Mesenteric fat pad (tissue), 1 donor: Measurements from ENCODE around the gene ADAMTS15. TPM values are rescaled to one million over a fixed set of nuclear protein-coding genes. Genes with fewer than 3 reads are reported as not detected.

Experiments
- DNase-seq: peaks from one replicate; pipeline ENCODE4 v3.0.0-alpha.2; 2020; ENCODE audit warnings: low spot score
- total RNA-seq: library from RNA; stranded (reverse); fragmentation: NEBNext Ultra II Directional; extraction: Animal tissue kit (Norgen Biotek cat#: 25700); gene quantifications from one replicate; pipeline ENCODE4 v1.2.1, GENCODE V29; 2021
- donor health status: DM: yes; HTN: yes; CAD: no.

The ADAMTS15 gene
- total RNA-seq, 1 donor from 2014 or later = 61.2 TPM

DNA sequence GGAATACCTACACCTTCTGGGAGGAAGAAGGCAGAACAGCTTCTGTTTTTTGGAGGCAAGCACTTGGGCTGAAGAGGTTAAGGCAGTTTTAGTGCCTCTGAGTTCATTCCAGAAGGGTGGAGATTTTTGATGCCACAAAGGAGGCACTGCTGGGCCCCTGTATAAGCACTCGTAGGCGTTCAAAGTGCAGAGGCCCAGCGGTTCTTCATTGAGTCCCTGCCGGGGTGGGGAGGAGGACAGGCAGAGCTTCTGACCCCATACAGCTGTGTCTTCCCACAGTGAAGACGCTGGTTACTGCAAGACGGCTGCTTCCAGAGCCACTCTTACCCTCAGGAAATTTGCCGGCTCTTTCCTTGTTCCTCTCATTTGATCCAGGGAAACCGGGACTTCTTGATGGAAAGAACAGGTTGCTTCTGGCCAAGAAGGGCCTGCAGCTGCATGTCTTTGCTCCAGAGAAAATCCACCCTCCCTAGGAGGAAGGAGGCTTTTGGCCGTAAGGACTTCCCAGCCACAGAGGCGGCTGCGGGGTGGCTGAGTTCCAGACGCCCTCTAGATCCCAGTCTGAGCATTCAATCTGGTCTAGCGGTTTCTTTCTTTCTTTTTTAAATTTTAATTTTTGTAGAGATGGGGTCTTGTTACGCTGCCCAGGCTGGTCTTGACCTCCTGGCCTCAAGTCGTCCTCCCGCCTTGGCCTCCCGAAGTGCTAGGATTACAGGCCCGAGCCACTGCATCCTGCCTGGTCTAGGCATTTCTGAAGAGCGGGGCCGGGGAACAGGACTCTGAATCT, 9.4 kb downstream of the ADAMTS15 start:
- no peak for DNase-seq

DNA sequence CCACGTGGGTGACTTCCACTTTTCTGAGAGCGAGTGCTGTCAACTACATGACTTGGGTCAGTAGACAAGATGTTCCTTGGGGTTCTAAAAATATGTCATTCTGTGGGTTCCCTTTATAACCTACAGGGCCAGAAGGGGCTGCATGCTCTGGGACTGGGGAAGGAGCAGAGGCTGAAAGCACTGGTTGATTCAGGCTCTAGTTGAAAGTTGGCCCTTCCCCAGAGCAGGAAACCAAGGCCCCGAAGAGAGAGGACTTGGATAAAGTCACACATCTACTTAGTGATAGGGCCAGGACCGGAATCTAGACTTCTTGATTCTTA, 9.9 kb downstream of the ADAMTS15 start:
- DNase-seq = no peak

DNA sequence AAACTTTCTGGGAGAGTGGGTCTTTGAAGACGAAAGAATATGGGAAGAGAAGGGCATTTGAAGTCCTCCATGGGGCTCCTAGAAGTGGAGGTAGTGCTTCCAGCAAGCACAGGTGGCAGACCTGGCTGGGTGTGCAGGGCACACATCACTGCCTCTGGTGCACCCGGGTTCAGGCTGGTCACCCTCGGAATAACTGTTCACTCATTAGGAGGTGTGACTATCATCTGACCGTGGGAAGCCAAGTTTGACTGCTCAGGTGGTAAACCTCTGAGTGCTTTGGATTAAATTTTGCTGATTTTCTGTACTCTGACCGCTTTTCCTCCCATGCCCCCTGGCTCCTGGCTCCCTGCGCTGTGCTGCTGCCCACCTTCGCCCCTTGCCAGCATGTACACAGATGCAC, 11.1 kb downstream of the ADAMTS15 start:
- no peak for DNase-seq

DNA sequence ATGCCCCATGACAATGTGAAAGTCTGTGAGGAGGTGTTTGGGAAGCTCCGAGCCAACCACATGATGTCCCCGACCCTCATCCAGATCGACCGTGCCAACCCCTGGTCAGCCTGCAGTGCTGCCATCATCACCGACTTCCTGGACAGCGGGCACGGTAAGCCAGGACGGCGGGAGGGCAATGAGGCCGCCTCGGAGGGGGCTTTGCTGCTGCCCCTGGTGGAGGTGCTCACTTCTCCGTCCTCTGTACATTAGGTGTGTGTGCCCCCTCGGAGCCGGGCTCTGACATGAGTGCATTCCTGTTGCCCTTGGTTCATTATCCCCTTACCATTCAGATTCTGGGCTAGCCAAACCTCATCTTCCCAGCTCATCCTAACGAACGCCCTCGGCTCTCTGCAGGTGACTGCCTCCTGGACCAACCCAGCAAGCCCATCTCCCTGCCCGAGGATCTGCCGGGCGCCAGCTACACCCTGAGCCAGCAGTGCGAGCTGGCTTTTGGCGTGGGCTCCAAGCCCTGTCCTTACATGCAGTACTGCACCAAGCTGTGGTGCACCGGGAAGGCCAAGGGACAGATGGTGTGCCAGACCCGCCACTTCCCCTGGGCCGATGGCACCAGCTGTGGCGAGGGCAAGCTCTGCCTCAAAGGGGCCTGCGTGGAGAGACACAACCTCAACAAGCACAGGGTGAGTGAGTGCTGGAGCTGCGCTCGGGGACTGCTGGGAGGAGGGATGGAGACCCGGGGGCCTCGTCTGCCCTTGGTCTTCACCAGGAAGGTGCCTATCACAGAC, 13.8 kb downstream of the ADAMTS15 start:
- DNase-seq = no peak

DNA sequence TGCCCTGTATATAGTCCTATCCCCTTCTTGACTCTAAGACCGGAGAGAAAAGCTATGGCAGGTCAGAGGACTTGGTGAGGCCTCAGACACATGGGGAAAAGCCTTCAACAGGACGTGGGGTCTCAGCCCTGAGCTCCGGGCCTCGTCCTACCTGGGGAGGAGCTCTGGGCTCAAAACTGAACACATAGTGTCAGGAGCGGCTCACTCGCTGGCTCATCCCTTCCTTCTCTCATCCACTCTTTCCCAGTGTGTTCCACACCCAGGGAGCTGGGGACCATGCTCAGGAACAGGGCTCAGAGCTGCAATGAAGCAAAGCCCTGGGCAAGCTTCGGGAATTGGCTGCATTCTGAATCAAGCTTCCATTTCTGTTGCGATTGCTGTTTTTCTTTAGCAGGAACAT, 14.5 kb downstream of the ADAMTS15 start:
- no peak for DNase-seq

DNA sequence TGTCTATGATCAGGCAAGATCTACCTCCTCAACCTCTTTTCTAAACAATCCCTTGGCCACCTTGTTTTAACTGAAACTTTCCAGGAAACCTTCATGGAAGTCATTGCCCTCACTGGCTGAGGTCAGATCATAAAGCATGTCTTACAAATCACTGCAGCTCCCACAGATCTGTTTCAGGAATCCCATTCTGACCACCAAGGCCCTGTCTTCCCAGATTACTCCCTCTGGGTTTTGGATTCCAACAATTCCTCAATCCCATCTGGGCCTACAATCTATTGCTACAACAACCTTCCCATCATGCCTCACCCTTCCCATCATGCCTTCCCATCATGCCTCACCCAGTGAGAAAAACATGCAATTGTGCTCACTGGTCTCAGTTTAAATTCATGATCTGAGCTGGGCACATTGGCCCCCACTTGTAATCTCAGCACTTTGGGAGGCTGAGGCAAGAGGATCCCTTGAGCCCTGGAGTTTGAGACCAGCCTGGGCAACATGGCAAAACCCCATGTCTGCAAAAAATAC, 15.9 kb downstream of the ADAMTS15 start:
- DNase-seq = no peak

DNA sequence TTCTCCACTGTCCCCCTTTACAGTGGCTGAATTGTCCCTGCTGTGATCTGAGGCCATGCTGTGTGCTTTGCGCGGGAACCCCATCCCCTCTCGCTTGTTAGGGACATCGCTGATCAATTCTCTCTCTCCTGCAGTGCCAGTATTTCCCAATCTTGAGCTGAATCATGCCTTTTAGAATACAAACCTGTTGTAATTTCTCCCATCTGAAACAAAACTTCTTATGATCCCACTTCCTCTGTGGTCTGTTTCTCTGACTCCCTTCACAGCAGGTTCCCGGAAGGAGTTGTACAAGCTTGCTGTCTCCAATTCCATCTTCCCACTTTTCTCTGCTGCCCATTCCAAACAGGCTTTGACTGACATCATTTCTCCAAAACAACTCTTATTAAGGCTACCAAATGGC, 16.8 kb downstream of the ADAMTS15 start:
- no peak for DNase-seq

DNA sequence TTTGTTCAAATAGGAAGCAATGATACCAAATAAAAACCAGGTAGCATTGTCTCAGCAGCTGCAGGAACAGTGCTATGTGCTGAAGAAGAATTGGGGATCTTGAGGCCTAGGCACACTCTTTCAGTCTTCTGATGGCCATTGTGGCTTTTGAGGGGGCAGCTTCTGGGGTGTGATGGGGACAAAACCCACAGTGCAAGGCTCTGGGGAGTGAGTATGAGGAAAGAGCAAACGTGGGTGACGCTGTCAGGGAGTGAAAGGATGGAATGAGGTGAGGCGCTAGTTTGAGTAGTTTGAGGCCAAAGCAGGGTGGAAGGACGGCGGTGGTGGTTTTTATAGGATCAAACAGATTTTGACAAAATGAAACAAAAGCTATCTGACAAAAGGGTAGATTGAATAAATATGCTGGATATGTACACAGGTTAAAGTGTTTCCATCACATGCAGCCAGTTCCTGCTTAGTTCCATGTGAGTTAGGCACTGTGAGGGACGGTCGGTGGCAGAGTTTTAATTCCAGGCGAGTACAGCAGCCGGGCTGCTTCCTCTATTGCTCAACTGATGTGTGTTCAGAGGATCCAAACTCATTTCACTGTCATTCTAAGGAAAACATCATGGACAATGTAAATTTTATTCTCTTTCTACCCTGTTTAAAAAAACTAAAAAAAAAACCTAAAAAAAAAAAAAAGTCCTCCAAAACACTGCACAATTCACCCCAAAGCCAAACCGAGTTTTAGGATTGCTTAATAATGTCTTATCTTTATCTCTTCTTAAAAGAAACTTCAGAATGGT, 18.9 kb downstream of the ADAMTS15 start:
- DNase-seq = peak; percentile 35

DNA sequence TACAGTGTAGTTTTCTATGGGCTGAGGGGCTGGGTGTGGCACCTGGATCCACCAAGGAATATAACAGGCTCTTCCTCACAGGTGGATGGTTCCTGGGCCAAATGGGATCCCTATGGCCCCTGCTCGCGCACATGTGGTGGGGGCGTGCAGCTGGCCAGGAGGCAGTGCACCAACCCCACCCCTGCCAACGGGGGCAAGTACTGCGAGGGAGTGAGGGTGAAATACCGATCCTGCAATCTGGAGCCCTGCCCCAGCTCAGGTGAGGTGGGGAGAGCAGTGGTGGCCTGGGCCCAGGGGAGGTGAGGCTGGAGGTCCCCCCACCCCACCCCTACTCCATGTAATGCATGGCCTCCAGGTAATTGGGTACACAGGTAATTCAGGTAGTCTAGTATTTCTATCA, 20.7 kb downstream of the ADAMTS15 start:
- peak; percentile 71 for DNase-seq

DNA sequence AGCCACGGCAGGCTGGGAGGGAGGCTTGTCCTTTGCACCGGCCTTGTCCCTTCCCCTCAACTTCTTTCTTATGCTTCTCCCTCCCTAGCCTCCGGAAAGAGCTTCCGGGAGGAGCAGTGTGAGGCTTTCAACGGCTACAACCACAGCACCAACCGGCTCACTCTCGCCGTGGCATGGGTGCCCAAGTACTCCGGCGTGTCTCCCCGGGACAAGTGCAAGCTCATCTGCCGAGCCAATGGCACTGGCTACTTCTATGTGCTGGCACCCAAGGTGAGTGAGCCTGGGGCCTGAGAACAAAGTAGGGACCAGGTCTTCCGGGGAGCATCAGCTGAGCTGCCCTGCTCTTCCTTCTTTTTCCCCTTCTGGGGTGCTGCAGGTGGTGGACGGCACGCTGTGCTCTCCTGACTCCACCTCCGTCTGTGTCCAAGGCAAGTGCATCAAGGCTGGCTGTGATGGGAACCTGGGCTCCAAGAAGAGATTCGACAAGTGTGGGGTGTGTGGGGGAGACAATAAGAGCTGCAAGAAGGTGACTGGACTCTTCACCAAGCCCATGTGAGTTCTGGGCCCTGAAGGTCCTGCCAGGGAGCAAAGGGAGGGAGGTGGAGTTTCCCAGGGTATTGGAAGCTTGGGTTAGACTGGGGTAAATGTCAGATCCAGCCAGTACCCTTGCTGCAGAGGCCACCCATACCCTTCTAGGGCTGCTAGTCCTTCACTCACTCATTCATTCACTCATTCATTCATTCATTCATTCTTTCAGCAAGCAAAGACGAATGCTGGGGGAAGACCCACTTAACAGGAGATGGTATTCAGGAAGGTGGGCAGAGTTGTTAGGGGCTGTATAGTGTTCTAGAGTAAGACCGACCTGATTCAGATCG, 22.6 kb downstream of the ADAMTS15 start:
- peak; percentile 57 for DNase-seq

DNA sequence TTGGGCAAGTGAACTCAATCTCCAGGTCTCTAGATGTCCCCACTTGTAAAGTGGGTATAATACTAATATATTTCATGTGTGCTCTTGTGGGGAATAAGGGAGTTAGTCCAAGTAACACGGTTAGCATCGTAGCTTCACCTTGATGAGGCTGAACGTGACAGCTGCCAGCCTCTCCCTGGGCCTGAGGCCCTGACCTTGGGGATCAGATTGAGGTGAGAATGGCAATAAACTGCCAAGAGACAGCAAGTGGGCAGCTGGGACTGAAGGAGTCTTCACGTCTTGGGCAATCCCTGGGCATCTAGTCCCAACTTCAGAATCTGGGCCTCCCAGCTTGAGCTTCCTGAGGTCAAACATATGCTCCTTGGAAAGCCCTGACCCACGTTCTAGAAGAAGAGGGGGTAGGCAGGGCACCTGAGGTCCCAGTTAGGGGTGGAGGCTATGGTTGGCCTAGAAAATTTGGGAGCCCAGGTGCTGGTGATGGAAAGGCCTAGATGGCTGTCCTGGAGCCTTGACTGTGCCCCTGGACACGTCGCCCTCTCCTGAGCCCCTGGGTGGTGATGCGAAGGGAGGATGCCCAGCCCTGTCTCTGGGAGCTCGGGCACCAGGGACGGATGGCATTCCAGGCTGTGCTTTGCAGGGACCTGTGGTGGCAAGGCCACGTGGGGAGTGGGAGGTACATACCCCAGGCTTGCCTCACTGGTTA, 23.4 kb downstream of the ADAMTS15 start:
- peak; percentile 60 for DNase-seq

DNA sequence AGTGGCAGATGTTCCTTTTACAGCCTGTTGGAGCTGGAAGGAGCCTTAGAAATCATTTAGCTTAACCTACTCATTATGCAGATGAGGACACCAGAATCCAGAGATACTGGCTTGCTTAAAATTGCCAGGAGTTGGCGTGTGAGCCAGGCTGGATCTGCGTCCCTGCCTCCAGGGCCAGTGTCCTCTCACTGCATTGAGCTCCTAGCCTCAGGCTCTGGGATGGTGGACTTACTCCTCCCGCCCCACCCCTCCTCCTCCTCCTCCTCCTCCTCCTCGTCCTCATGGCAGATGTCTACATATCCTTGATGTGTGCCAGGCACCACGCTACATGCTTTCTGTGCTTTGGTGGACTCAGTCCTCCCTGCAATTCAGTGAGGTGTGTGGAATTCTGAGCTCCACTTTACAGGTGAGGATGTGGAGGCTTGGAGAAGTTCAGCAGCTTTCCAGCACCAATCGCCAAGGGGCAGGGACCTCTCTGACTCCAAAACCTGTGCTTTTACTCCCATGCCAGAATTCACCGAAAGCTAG, 24.1 kb downstream of the ADAMTS15 start:
- no peak for DNase-seq

DNA sequence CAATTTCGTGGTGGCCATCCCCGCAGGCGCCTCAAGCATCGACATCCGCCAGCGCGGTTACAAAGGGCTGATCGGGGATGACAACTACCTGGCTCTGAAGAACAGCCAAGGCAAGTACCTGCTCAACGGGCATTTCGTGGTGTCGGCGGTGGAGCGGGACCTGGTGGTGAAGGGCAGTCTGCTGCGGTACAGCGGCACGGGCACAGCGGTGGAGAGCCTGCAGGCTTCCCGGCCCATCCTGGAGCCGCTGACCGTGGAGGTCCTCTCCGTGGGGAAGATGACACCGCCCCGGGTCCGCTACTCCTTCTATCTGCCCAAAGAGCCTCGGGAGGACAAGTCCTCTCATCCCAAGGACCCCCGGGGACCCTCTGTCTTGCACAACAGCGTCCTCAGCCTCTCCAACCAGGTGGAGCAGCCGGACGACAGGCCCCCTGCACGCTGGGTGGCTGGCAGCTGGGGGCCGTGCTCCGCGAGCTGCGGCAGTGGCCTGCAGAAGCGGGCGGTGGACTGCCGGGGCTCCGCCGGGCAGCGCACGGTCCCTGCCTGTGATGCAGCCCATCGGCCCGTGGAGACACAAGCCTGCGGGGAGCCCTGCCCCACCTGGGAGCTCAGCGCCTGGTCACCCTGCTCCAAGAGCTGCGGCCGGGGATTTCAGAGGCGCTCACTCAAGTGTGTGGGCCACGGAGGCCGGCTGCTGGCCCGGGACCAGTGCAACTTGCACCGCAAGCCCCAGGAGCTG, 24.8 kb downstream of the ADAMTS15 start:
- DNase-seq = no peak

DNA sequence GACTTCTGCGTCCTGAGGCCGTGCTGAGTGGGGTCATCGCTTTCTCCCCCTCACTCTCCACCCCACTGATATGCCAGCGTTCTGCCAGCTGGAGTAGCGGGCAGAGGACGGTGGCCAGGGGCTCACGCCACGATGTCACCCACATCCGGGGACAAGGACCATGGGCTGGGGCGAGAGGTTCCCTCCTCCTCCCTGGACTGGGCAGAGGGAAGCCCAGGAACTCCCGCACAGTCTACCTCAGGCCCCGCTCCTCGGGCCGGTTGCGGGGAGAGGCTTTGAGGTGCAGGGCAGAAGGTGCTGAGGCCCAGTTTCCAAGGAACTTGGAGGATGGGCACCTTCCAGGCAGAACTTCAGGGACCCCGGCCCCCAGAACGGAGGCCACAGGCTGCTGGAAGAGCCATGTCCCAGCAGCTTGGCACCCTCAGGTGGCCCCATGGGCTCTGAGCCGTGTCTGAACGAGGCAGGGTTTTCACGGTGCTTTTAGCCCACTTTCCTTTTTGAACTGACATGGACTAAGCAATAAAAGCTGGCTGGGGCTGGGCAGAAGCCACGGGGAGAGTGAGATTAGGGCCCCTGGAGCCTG, 25.4 kb downstream of the ADAMTS15 start:
- no peak for DNase-seq

DNA sequence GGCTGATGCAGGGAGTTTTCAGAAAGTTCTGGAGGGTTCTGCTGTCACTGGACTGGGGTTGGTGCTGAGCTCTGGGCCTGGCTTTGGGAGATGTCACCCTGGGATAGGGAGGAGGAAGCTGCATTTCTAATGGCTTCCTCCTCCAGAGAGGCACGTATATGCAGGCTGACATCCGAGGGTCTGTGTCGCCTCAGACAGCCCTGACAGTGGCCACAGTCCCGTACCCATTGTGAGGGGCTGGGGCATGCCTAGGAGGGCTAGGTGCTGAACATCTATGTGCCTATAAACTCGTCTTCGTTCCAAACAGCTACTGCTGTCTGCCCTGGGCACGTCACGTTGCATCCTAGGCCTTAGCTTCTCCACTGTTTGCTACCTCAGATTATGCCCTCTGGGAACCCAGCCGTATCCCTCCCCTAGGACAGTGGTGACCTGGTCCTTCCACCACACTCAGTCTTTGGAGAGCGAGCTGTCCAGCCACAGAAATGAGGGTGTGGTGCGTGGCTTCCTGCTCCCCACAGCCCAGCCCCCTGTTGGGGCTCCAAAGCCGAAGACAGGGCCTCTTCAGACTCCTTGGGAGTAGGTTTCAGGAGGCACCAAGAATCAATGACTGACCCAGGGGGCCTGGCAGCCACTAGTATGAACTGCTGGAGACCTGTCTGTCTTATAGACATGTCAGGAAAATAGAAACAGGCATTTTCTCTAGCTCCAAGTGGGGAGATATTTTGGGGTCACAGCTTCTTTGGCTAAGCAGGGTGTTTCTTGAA, 26.4 kb downstream of the ADAMTS15 start:
- DNase-seq = no peak

DNA sequence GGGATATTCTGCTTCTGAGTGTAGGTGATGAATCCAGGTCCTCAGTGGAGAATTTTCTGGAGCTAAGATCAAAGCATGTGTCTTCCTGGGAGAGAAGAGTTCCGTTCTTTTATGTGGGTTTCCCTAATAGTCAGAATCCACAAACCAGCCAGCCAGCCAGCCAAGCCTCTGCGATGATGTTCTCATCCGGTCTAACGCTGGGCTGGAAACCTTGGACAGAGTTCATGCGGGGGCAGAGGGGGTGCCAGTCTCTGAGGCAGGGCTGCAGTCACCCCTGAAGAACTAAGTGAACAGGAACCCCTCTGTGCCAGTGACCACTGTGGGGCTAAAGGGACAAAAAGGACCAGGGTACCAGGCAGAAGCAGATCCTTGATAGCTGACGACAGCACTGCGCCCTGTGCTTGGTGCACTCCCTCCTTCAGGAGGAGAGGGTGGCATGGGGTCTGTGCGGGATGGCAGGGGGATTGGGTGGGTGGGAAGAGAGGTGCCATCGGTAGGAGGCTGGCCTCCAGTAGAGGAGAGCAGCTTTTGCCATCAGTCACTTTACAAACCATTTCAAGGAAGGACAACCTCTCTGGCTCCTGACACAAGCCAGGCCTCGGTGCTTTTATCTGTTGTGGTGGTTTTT, 27.1 kb downstream of the ADAMTS15 start:
- DNase-seq = no peak

DNA sequence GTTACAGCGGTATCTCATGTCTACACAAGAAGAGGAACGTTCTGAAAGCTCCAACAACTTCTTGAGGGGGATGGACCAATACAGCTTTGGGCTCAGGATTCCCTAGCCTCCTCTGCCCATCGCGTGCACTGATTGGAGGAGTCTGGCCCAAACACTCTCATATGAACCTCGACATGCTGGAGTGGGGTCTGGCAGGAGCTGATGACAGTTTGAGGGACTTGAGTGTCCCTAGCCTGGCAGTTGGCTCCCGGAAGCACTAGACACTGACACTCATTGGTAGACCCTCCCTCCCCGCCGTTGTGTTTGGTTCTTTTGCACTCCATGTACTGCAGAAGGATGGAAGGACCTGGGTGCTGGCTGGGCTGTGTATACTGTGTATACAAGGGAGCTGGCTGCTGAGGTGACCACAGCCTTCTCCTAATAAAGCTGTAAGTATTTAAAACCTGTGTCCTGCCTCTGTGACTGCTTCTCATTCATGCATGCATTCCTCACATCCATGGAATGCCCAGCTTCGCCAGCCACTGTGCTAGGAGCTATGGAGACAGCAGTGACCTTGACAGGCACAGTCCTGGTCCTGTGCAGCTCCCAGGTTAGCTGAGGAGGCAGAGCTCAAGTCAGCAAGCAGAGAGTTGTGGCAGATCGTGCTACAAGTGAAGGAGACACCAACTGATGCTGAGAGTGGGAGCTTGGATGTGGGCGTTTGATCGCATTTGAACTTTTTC, 27.9 kb downstream of the ADAMTS15 start:
- no peak for DNase-seq
